ENCODE measurements around the gene BAK1.

DNA sequence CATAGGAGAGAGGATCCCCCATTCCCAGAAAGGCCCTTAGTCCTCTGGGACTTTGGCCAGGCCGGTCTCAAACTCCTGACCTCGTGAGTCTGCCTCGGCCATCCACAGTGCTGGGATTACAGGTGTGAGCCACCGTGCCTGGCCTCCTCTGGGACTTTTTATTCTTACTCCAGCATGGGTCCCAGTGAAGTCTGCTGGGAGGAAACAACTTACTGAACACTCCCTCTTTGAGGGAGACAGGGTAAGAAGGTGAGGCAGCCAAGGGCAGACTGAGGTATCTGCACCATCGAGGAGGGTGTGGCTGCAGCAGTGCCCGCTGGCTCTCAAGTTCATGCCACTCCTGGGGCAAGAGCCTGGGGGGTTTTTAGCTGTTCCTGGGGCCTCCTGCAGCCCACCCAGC is 2.4 kb downstream of the BAK1 start:
- no peak for TF ChIP-seq CTCF (IDR thresholded peaks at IDR 0.05)
- TF ChIP-seq POLR2AphosphoS5 (IDR thresholded peaks at IDR 0.05; ENCODE audit: low read depth, low read length) = no peak
- no peak for TF ChIP-seq SIN3A (IDR thresholded peaks at IDR 0.05; ENCODE audit: borderline replicate concordance, insufficient read depth, low read depth, low read length)
